HG03135 (cell line): ENCODE measurements around the gene ITPKB.
A peak's percentile ranks its signal among the peaks of the same experiment; 100 is the strongest.
"Not testable (repeated sequence)": the region's sequence is repeated elsewhere in the genome, so short reads cannot be mapped to it uniquely, and the experiment has no call there.

Experiments
- ATAC-seq: cut with Tn5 transposase; IDR thresholded peaks from one replicate; pipeline ENCODE4 v1.9.1; 2021; ENCODE audit warnings: mild to moderate bottlenecking, moderate library complexity; ENCODE audit not compliant: unreplicated experiment

Gene ITPKB

DNA sequence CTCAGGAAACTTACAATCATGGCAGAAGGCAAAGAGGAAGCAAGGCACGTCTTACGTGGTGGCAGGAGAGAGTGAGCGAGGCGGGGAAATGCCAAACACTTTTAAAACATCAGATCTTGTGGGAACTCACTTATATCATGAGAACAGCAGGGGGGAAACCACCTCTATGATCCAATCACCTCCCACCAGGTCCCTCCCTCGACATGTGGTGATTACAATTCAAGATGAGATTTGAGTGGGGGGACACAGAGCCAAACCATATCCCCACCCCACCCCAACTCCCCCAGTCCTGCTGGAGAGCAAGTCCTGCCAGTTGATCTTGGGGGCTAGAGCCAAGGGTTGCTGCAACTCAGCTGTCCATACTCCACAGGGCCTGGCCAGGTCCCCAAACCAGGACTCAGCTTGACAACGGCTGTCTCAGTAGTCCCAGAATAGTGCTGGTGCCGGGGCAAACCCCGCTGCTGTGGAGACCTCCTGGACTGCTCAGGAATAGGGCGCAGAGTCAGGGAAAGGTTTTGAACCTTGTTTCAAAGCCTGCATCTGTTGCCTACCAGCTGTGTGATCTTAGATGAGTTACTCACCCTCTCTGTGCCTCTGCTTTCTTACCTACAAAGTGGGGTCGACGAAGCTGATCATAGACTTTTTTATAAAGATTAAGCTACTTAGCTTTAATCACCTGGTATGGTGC lies 111.0 kb downstream of the ITPKB start:
- no peak for ATAC-seq

DNA sequence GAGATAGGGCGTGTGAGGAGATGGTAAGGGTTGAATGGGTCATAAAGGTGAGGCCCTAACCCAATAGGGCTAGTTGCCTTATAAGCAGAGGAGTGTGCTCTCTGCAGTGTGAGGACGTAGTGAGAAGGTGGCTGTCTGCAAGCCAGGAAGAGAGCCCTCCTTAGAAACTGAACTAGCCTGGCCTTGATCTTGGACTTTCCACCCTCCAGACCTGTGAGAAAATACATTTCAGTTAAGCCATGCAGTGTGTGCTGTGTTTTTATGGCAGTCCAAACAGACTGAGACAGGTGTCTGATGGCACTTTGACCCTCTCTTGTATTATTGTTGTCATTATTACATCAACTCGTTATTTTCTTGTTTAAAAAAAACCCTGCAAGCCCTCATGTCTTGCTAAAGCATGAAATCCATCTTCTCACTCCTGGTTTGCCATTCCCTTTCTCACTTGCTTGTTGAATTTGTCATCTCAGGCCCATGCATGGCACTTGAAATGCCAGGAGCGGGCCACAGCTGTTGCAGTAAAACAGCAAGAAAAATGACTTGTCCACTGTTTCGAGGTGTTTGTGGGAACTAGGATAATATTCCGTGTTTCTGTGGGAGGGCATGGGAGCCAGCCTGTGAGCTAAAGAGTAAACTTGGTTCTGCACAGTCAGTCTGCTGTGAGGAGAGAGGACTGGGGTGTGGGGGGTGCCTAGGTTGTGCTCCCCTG lies 111.9 kb downstream of the ITPKB start:
- ATAC-seq, result no peak

DNA sequence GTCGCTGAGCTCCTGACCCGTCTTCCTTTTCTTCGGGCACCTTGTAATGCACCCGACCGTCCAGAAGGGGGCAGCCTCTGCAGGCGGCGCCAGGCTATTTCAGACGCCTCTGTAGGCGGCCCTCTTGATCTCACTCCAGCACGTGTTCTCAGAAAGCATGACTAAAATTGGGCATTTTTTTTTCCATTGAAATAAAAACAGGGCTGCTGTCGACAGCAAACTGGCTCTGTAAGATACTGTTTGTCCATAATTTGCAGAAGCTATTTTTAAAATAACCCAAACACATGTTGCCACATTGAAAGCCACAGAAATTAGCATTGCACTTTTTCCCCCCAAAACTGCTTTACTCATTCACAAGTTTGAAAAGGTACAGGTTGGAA lies 112.5 kb downstream of the ITPKB start:
- peak; percentile 64 for ATAC-seq

DNA sequence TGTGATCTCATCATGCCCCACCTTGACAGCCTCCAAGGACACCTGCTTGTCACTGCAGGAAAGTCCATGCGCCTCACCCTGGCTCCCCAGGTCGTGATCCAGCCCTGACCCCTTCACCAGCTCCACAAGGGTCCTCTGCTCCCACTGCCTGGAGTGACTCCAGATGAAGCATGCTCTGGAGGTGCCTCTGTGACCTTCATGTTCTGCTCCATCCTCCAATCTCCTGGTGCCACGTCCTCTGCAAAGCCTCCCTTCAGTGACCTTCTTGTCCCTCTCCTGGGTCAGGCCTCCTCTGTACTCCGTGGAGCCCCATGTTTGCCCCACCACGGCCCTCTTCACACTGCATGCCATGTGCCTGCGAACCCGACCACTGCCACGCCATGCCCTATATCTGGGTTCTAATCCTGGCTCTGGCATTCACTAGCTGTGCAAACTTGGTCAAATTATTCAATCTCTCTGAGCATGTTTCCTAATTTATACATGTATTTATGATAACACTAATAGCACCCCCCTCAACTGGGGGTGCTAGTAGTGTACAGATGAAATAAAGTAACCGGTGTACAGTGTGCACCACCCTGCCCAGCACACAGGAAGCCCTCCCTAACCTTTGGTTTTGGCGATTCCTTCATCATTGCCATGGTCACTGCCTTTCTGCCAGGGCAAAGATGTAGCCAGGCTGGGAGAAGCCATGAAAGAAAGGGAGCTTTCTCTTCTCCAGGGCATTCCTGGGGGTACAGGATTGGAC lies 113.1 kb downstream of the ITPKB start:
- ATAC-seq, result peak; percentile 29

DNA sequence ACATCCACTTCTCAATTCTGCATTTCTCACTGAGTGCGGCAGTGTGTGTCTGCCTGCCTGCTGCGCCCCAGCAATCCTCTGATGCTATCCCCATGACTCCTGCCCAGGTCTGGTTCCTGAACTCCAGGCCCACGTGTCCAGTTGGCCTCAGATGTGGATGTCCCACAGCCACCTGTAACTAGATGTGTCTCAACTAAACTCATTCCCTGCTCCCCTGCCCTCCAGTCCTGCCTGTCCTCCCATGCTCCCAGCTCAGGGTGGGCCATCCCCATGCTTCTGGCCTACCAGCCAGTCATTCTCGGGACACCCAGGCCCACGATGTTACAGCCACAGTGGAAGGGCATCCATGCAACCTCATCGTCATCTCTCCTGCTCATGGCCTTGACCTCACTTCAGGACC lies 113.8 kb downstream of the ITPKB start:
- no peak for ATAC-seq

DNA sequence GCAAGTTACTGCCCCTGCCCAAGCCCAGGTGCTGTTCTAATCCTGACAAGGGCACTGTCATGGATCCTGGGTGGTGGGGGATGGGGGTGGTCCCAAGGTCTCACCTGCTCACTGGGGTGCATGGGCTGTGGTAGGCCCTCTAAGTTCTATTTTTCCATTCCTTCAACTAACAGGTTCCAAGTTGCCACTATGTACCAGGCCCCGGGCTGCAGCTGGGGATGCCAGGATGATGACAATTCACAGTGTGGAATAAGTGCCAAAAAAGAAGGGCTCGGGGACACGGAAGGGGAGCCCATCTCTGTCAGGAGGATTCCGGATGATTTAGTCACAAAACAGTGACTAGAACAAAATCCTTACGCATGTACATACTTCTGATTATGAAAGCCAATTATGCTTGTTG lies 114.6 kb downstream of the ITPKB start:
- no peak for ATAC-seq

DNA sequence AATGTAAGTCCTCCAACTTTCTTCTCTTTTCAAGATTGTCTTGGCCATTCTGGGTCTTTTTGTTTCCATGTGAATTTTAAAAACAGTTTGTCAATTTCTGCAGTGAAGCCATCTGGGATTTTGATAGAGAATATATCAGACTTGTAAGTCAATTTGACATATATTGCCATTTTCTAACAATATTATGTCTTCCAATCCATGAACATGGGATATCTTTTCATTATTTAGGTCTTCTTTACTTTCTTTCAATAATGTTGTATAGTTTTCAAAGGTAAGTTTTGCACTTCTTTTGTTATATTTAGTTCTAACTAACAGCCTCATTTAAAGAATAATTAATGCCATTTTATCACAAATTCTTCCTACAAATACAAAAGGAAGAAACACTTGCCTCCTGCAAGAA lies 117.1 kb downstream of the ITPKB start:
- no peak for ATAC-seq

DNA sequence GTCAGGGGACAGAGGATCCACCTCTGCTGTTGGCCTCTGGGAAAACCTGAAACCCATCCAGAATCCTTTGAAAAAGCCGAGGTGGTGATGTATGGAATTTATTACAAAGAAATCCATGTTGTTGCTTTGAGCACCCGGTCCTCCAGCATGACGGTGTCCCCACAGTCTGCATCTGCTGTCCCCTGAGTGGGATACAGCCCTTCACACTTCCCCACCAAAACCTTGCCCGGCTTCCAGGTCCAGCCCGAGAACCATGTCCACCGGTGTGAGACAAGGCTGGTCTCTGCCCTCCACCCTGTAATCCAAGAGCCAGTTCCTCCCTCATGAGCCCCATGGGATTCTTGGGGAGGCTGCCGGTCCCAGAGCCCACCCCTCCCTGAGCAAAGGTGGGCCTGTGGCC lies 120.1 kb downstream of the ITPKB start:
- ATAC-seq, result no peak

DNA sequence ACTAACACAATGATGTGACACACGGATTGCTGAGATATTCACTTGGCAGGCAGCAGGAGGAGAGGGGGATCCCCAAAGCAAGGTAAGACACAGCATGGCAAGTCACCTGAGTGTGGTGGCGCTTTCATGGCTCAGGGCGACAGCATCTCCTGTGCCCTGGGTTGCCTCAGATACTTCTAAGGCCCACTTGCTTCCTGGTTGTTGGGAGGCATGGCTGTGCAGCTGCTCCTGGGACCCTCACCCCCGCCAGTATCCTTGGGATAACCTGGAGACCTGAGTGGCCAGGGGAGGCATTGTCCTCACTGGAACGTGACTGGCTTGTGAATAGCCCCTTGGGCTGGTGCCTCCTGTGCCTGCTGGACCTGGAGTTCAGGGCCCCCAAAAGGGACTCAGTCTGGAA lies 120.7 kb downstream of the ITPKB start:
- no peak for ATAC-seq

DNA sequence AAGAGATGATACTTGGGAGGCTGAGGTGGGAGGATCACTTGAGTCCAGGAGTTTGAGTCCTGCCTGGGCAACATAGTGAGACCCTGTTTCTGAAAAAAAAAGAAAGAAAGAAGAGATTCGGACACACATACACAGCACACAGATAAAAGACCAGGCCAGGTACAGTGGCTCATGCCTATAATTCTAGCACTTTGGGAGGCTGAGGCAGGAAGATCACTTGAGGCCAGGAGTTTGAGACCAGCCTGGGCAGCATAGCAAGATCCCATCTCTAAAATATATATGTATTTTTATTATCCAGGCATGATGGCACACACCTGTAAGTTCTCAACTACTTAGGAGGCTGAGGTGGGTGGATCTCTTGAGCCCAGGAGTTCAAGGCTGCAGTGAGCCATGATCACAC lies 121.4 kb downstream of the ITPKB start:
- not testable (repeated sequence) for ATAC-seq

DNA sequence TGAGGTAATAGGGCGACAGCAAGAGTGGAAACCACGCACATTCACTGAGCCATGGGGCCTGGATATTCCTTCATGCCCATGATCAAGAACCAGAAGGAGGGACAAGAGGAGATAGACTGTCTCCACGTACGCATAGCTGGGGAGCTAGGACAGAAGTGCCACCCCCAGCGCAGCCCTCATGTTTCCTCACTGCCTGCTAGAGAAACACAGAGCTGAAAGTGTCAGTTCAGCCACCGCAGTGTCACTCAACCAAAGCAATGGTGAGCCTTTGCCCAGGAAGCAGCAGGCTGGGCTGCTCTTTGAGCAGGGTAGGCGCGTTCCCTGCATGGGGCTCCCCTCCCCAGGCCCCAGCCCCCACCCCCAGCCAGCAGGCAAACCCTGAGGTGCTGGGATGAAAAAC lies 122.0 kb downstream of the ITPKB start:
- ATAC-seq, result no peak

DNA sequence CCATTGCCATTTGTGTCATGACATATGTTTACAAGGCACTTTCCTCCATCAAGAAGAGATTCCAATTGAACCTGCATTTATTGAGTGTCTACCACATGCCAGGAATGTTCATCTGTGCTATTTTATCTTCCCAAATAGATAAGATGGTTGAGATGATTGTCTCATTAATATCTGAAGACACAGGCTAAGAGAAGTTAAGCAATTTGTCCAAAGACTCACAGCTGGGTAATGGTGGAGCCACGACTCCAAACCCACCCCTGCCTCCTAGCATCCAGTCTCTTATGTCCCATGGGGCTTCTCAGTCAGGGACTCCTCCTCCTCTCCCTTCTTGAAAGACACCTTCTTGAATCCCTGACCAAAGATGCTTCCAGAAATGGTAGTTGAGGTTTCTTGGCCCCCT lies 122.4 kb downstream of the ITPKB start:
- no peak for ATAC-seq

DNA sequence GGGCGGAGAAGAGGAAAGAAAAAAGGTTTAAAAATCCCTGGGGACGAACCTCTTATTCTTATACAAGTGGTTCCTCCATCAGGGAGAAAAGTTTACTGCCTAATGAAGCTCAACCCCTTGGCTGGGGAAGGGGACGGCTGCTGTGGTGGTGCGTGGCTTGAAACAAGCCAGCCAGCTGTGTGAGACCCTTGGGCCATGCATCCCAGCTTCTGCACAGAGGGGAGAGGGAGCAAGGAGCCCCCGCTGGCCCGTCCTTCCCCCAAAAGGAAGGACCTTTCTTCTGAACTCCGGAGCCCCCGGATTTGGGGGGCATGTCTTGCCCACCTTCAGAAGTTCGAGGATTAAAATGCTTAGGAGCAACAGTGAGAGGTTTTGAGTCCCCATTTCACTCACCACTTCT lies 123.2 kb downstream of the ITPKB start:
- no peak for ATAC-seq

DNA sequence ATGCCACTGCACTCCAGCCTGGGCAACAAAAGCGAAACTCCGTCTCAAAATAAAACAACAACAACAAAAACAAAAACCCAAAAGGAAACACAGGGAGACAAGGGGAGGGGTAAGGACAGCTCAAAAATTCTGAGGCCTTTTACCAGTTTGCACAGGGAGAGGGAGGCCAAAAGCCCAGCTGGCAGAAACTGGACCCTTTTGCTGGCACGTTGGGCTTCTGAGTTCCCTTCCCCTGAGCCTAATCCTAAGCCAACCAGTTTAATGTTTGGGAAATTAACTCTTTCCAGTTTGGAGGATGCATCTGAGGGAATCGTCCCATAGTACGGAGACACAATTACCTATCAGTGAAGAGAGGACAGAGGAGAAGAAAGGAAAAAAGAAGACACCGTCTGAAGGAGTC lies 127.1 kb downstream of the ITPKB start:
- ATAC-seq, result not testable (repeated sequence)

DNA sequence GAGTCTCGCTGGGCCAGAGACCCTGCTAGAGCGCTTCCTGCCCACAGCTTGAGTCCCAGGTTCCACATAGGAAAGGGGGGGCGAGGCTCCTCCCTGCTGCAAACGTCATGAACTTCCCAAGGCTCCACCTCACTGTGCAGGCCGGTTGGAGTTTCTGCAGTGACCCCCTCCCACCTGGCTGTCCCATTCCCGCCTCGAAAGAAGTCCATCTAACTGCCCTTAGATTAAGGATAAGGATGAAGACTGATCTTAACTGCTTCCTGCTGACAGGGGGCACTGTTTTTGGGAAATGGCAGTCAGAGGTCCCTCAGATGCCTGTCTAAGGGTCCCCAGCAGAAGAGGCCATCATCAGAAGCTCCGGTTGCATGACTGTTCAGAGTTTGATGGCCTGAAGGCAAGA lies 127.8 kb downstream of the ITPKB start:
- ATAC-seq, result no peak

DNA sequence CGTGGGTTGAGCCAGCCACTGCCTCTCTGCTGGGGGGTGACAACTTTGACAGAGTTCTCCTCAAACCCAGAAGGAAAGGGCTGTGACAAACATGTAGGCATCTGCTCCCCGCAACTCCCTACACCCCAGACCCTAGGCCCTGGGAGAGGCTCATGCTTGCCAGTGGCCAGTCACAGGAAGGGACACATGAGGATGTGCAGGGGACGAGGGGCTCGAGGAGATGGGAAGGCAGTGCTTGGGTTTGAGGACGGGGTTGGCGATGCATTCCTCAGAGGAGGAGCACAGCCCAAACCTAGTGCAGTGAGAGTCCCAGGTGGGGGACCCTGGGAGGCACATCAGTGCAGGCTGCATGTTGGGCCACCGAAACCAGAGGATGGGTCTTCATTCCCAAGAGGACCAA lies 128.4 kb downstream of the ITPKB start:
- no peak for ATAC-seq

DNA sequence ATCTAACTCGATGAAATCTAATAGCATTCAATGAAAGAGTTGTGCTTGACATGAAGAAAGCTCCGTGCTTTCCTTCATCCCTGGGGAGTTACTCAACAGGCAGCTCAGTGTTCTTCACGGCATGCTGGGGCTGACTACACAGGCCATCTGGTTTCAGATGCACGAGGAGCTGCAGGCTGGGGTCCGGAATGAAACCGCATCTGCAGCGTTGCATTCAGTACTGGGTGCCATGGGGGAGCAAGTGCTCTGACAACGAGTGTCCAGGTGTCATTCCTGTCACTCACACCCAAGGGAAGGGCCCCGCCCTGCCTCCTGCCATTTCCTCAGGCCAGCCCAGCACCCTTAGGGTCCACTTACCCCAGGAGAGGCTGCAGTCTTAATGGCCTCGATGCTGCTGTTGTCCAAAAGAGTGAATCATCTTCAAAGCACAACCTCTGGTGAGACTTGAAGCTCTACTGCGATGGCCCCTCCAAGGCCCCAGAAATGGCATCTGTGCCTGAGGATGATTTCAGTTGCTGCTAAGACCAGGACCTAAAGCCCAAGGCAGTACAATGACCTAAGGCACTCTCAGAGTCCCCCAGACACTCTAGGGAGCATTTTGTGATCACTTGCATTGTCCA lies 129.1 kb downstream of the ITPKB start:
- no peak for ATAC-seq

DNA sequence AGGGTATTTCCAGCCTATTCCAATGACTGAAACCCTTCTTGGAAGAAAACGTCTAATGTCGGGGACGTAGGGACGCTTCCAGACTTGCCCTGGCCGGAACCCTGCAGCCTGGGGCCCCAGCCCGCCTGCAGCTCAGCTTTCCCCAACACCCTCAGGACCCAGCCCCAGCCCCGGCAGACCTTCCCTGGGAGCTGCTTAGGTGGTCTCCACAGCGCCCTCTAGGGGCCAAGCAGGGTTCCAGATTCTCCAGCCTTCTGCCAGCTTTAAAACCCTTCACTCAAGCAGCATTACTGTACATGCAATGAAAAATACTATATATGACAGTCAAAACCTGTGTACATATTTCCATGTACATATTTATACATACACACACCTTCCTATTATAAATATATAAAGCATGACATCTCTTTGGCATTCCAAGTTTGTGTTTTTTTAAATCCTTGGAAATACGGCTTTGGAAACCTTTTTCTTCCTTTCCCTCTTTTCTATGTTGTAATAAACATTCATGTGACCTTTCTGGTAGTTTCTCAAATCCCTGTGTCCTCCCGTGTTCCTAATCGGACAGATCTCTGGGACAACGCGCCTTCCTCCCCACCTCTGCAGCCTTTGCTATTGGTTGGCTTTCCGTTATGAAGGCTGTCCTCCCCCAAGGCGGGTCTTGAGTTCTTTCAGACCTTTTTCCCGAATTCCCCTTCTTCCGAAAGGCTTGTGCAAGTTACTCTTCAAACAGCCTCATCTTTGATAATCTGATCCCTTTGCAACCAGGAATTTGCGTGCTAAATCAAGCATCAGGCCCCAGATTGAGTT lies 130.2 kb downstream of the ITPKB start:
- no peak for ATAC-seq

DNA sequence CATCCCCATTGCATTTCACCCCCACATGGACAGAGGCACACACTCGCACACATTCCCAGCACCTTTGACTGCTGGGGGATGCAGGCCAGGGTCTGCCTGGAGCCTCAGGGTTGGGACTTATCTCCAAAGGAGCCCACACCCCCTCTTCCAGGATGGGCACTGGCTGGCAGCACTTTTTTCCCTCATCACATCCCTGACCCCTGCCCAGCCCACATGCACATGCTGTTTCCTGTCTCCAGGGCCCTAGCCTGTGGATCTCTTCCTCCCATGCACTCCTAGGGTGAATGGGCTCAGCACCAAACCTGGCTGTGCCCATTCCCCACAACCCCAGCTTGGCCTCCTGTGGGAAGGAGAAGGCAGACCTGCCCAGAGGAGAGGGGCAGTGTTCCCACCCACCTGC lies 131.3 kb downstream of the ITPKB start:
- no peak for ATAC-seq

DNA sequence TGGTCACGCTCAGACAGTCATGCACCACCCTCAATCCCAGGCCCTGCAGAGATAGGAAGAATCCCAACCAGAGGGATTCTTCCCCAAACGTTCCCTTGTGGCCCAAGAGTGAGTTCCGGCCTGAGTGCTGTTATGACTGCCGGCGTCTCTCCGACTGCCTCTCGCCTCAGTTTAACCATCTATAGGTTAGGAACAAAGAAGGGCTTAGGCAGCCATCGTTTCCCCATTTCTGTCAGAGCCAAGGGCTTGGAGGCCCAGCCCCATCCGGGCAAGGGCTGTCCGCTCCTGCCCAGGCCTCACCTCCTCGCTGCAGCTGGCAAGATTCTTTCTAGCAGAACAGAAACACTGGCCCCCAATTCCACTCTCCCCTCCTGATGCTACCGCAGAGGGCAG lies 131.8 kb downstream of the ITPKB start:
- no peak for ATAC-seq
